Measurements from ENCODE around the gene EFNA5. TPM values are rescaled to one million over a fixed set of nuclear protein-coding genes. Genes with fewer than 3 reads are reported as not detected.

Gene EFNA5
- total RNA-seq, 1 experiment from 2014 or later: 0.22 TPM

GRCh38 chr5:107517185-107518033, 153.3 kb downstream of the EFNA5 start:
- no peaks in the 10 kb centered on the region for H3K9me3 ChIP-seq (ENCODE audit: control insufficient read depth in 1 of 2, insufficient read depth in 1 of 2, low read depth in 1 of 2, low read length in 2 of 2)
- POLR2A ChIA-PET: no interaction called here
- no peaks in the 10 kb centered on the region for H3K79me2 ChIP-seq (ENCODE audit: insufficient read depth, low read length)
- CTCF ChIA-PET: no interaction called here
- BruUV-seq (replicated peaks): no TSS peak
- TF ChIP-seq EGR1 (IDR thresholded peaks at IDR 0.05; ENCODE audit: low read depth) (no peak), REST (IDR thresholded peaks at IDR 0.05; ENCODE audit: low read depth) (no peak), POLR2A (IDR thresholded peaks at IDR 0.05; ENCODE audit: borderline replicate concordance, extremely low read depth, insufficient read depth, insufficient read length) (no peak), SIN3A (IDR thresholded peaks at IDR 0.05; ENCODE audit: low read depth) (no peak), TCF7L2 (IDR thresholded peaks at IDR 0.05; ENCODE audit: borderline replicate concordance, extremely low read depth, insufficient read depth, insufficient read length) (no peak), CEBPB (IDR thresholded peaks at IDR 0.05; ENCODE audit: low read depth) (no peak), ELF1 (IDR thresholded peaks at IDR 0.05; ENCODE audit: borderline replicate concordance, low read depth) (no peak)
- TF ChIP-seq, protein P1, sequence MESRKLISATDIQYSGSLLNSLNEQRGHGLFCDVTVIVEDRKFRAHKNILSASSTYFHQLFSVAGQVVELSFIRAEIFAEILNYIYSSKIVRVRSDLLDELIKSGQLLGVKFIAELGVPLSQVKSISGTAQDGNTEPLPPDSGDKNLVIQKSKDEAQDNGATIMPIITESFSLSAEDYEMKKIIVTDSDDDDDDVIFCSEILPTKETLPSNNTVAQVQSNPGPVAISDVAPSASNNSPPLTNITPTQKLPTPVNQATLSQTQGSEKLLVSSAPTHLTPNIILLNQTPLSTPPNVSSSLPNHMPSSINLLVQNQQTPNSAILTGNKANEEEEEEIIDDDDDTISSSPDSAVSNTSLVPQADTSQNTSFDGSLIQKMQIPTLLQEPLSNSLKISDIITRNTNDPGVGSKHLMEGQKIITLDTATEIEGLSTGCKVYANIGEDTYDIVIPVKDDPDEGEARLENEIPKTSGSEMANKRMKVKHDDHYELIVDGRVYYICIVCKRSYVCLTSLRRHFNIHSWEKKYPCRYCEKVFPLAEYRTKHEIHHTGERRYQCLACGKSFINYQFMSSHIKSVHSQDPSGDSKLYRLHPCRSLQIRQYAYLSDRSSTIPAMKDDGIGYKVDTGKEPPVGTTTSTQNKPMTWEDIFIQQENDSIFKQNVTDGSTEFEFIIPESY (IDR thresholded peaks at IDR 0.05; ENCODE audit: extremely low read depth, insufficient replicate concordance, low read length): no peak
- no peaks in the 10 kb centered on the region for H3K9me2 ChIP-seq (ENCODE audit: insufficient read depth)
- no peak overlapping the region for H3K27ac ChIP-seq (ENCODE audit: low read depth, low read length)
- no peak overlapping the region for H3K9ac ChIP-seq (ENCODE audit: low read length)
- intact Hi-C loops (cut with micrococcal nuclease): no loop called here
- no peaks in the 10 kb centered on the region for H4K20me1 ChIP-seq (ENCODE audit: insufficient read depth)
- H2AFZ ChIP-seq (ENCODE audit: low read depth, low read length, poor library complexity, severe bottlenecking): no peak overlapping the region
- no peaks in the 10 kb centered on the region for H3K4me1 ChIP-seq (ENCODE audit: control insufficient read depth in 1 of 2, insufficient read depth in 2 of 2, low read length in 2 of 2)
- H3K36me3 ChIP-seq (ENCODE audit: control insufficient read depth in 1 of 2, insufficient read depth in 2 of 2, low read length in 2 of 2): no peaks in the 10 kb centered on the region
- no peak for DNase-seq (ENCODE audit: low read depth, low spot score)
- H3K4me2 ChIP-seq (ENCODE audit: low read length): no peak overlapping the region
- H3K27me3 ChIP-seq (ENCODE audit: insufficient read depth, low read length): no peaks in the 10 kb centered on the region
- no peak overlapping the region for H3K4me3 ChIP-seq (replicated peaks in 1 of 2; ENCODE audit: low read depth in 1 of 2, low read length in 2 of 2)
- ATAC-seq: no peak
- RAD21 ChIA-PET (ENCODE audit: low non-redundant PET in 1 of 2, low total read pairs in 2 of 2, uncharacterized antibody in 2 of 2, unreplicated experiment in 2 of 2): no interaction called here
